ENCODE results near the gene PCDHA1. TPM values are rescaled to one million over a fixed set of nuclear protein-coding genes. Genes with fewer than 3 reads are reported as not detected.

Gene PCDHA1
- polyA plus RNA-seq, 1 experiment: 0.12 TPM

DNA sequence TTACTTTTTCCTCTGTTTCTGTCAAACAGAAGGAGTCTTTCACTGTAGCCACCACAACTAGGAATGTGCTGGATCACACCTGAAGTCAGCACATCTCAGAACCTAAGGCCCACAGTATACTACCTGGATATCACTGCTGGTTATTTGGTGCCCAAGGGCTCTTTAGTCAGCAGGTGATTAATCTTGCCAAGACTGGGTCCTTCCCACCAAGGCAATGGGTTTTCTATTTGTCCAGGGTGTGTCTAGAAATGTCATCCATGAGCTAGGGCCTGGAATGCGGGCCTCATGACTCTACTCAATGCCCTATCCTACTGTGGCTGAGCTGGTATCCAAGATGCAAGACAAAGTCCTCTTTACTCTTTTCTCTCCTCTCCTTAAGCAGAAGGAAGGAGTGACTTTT lies 130.4 kb downstream of the PCDHA1 start:
- Histone ChIP-seq H3K27me3 (ENCODE audit: control insufficient read depth, insufficient read depth, low read length) (no peaks in the 10 kb centered on the region), H3K36me3 (ENCODE audit: control insufficient read depth, insufficient read depth, low read length) (no peaks in the 10 kb centered on the region), H3K4me3 (ENCODE audit: low read depth, low read length) (no peak overlapping the region)
- ChIA-PET CTCF (no interaction called here), POLR2A (no interaction called here)
- DNase-seq (ENCODE audit: low read depth): no peak
- TF ChIP-seq, protein P1, sequence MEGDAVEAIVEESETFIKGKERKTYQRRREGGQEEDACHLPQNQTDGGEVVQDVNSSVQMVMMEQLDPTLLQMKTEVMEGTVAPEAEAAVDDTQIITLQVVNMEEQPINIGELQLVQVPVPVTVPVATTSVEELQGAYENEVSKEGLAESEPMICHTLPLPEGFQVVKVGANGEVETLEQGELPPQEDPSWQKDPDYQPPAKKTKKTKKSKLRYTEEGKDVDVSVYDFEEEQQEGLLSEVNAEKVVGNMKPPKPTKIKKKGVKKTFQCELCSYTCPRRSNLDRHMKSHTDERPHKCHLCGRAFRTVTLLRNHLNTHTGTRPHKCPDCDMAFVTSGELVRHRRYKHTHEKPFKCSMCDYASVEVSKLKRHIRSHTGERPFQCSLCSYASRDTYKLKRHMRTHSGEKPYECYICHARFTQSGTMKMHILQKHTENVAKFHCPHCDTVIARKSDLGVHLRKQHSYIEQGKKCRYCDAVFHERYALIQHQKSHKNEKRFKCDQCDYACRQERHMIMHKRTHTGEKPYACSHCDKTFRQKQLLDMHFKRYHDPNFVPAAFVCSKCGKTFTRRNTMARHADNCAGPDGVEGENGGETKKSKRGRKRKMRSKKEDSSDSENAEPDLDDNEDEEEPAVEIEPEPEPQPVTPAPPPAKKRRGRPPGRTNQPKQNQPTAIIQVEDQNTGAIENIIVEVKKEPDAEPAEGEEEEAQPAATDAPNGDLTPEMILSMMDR (IDR thresholded peaks at IDR 0.05; ENCODE audit: insufficient read depth, low read depth, low read length): no peak

DNA sequence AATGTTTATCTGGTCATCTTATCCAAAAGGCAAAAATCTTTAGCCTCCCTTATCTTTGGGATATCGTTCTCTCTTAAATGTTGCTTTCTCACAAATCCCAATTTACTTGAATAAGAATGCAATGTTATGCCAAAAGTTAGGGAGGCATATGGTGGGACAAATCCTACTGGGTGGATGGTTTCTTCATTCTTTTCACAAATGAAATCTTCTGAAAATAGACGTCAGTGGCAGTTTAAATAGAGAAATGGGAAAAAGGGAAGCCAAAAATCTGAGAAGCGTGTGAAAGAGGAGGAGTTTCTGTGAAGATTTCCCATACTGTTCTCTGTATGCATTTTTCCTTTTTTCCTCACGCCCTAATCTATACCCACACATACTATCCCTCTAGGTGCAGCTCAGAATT lies 137.7 kb downstream of the PCDHA1 start:
- ChIA-PET CTCF (no interaction called here), POLR2A (no interaction called here)
- DNase-seq (ENCODE audit: low read depth): no peak
- TF ChIP-seq, protein P1 (IDR thresholded peaks at IDR 0.05; ENCODE audit: insufficient read depth, low read depth, low read length): no peak
- no peak overlapping the region for H3K4me3 ChIP-seq (ENCODE audit: low read depth, low read length)
- H3K36me3 ChIP-seq (ENCODE audit: control insufficient read depth, insufficient read depth, low read length): no peaks in the 10 kb centered on the region
- H3K27me3 ChIP-seq (ENCODE audit: control insufficient read depth, insufficient read depth, low read length): peaks cover 6% of the 10 kb centered on the region

DNA sequence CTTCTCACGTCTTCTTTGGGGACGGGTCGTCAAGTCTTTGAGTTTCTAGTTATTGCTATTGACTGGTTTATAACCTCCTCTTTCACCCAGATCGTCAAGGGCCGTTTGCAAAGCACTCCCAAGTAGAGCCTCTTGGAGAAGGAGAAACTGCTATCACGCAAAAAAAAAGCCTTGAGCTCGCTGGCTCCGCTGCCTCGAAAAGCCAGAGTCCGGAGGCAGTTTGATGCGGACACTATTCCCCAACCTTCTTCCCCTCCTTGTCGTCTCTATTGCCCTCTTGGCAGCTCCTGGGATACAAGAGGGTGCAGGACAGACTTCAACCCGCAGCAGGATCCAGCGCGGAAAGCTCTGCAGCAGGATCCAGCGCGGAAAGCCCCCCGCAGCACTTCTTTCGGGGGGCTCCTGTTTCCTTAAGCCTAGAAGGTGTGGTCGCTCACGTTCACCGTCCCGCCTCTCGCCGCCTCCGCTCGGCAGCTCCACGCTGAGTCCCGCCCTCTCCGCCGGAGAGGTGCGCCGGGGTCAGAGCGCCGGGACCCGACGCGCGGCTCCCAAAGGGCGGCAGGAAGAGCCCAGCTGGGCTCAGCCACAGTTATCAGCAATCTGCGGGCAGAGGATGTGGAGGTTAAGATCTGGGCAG lies 140.0 kb downstream of the PCDHA1 start, which contains the start of gene PCDHAC1:
PCDHAC1 (plus strand) TSS at position 494 of the 637 bp plus-strand sequence. CDS start 594 bp downstream, outside the sequence.
- TF ChIP-seq, protein P1 (IDR thresholded peaks at IDR 0.05; ENCODE audit: insufficient read depth, low read depth, low read length): no peak
- H3K4me3 ChIP-seq (ENCODE audit: low read depth, low read length): peak within 1 kb of the TSS; percentile 26
- no peak for DNase-seq (ENCODE audit: low read depth)
- H3K36me3 ChIP-seq (ENCODE audit: control insufficient read depth, insufficient read depth, low read length): no peaks in the 10 kb centered on the region
- peaks cover 6% of the 10 kb centered on the region for H3K27me3 ChIP-seq (ENCODE audit: control insufficient read depth, insufficient read depth, low read length)
- CTCF ChIA-PET: interaction anchor here (1.2 kb wide), 1 partner anchor 14 kb away, joined by 3 read pairs; no protein-coding TSS in a partner anchor
- POLR2A ChIA-PET: no interaction called here

DNA sequence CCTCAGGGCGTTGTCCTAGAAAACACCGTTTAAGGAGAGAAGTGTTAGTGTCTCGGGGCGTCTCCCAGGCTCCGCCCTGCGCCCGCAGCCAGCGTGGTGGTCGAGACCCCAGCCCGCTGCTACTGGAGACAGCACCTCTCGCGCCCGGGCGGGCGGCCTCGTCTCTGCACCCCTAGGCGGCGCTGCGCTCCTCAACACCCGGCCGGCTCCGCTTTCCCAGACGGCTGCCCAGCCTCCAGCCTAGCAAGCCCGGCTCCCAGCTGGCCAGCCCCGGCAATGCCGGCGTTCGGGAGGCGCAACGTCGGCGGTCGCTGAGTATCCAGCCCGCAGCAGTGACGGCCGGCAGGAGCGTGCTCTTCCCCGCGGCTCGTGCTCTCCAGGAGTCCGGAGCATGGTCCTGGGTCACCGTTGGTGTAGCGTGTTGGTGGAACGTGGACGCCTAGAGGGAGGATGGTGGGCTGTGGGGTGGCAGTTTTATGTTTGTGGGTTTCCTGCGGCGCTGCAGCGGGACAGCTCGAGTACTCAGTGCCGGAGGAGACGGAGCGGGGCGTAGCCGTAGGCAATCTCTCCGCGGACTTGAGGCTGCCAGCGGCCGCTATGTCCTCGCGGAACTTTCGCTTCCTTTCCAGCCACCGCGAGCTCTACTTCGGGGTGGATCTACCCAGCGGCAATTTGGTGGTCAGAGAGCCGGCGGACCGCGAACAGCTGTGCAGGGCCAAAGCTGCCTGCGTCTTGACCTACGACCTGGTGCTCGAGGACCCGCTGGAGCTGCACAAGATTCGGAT lies 140.7 kb downstream of the PCDHA1 start:
- POLR2A ChIA-PET: no interaction called here
- DNase-seq (ENCODE audit: low read depth): no peak
- TF ChIP-seq, protein P1 (IDR thresholded peaks at IDR 0.05; ENCODE audit: insufficient read depth, low read depth, low read length): peak; percentile 54
- peaks cover 6% of the 10 kb centered on the region for H3K27me3 ChIP-seq (ENCODE audit: control insufficient read depth, insufficient read depth, low read length)
- CTCF ChIA-PET: interaction anchor here (0.6 to 1.5 kb wide), 3 partner anchors 10 to 297 kb away, joined by 3 read pairs; no protein-coding TSS in a partner anchor
- peak overlapping the region; percentile 26 for H3K4me3 ChIP-seq (ENCODE audit: low read depth, low read length)
- no peaks in the 10 kb centered on the region for H3K36me3 ChIP-seq (ENCODE audit: control insufficient read depth, insufficient read depth, low read length)

DNA sequence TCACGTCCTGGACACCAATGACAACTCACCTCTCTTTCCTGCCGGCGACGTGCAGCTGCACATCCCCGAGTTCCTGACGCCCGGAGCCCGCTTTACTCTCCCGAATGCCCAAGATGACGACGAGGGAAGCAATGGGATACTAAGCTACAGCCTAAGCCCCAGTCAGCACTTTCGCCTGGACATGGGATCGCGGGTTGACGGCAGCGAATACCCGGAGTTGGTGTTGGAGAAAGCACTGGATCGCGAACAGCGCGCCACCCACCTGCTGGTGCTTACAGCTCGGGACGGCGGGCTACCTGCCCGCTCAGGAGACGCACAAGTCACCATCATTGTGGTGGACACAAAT lies 141.3 kb downstream of the PCDHA1 start:
- H3K27me3 ChIP-seq (ENCODE audit: control insufficient read depth, insufficient read depth, low read length): peaks cover 6% of the 10 kb centered on the region
- POLR2A ChIA-PET: no interaction called here
- DNase-seq (ENCODE audit: low read depth): no peak
- H3K36me3 ChIP-seq (ENCODE audit: control insufficient read depth, insufficient read depth, low read length): no peaks in the 10 kb centered on the region
- TF ChIP-seq, protein P1 (IDR thresholded peaks at IDR 0.05; ENCODE audit: insufficient read depth, low read depth, low read length): no peak
- H3K4me3 ChIP-seq (ENCODE audit: low read depth, low read length): peak overlapping the region; percentile 26
- CTCF ChIA-PET: interaction anchor here (1.5 kb wide), 1 partner anchor 9 kb away, joined by 3 read pairs; no protein-coding TSS in a partner anchor

Measured in BJ (cell line).